NT2/D1 (cell line): ENCODE measurements around the gene MIPOL1.

Experiments
- YY1 ChIP-seq: IDR thresholded peaks from 2 replicates; pipeline ENCODE4 v1.6.1; 2011; ENCODE audit not compliant: insufficient read length, insufficient read depth
- ZNF274 ChIP-seq: IDR thresholded peaks from 2 replicates; pipeline ENCODE4 v1.6.1; 2011; ENCODE audit warnings: mild to moderate bottlenecking, low read depth, low read length

GRCh38 chr14:37197421-37198272 lies at the start of gene MIPOL1:
- TF ChIP-seq YY1 (no peak), ZNF274 (no peak)
